CD14-positive monocyte (primary cell): ENCODE measurements around the gene SIGLEC5. TPM values are rescaled to one million over a fixed set of nuclear protein-coding genes. Genes with fewer than 3 reads are reported as not detected.
A peak's percentile ranks its signal among the peaks of the same experiment; 100 is the strongest.
"Not testable (repeated sequence)": the region's sequence is repeated elsewhere in the genome, so short reads cannot be mapped to it uniquely, and the experiment has no call there.

ENCODE experiments used
- DNase-seq, 3 donors: peaks; one replicate each; pipeline ENCODE4 v3.0.0-alpha.2; 2011 to 2022
- H2AFZ ChIP-seq: 2 replicates; pipeline ENCODE4 v1.6.0; 2012; ENCODE audit warnings: mild to moderate bottlenecking, low read depth, low read length, inconsistent platforms; ENCODE audit not compliant: insufficient read depth, poor library complexity, severe bottlenecking
- H3K27ac ChIP-seq, 2 donors: 1 replicate in 1 of 2; 2 replicates in 1 of 2; pipeline ENCODE4 v1.5.1; 2012 to 2013; ENCODE audit warnings: low read length in 2 of 2, control low read depth in 1 of 2, inconsistent platforms in 1 of 2, low read depth in 1 of 2, mild to moderate bottlenecking in 1 of 2
- H3K27me3 ChIP-seq, 2 donors: one replicate each; pipeline versions ENCODE4 v1.6.0 to v1.6.1; 2011 to 2013; ENCODE audit warnings: low read length in 2 of 2; ENCODE audit not compliant: control insufficient read depth in 2 of 2, insufficient read depth in 2 of 2
- H3K36me3 ChIP-seq, 2 donors: replicated peaks in 1 of 2; 1 replicate in 1 of 2; 2 replicates in 1 of 2; pipeline versions ENCODE4 v1.5.1 to v1.6.1; 2012 to 2013; ENCODE audit warnings: low read length in 2 of 2, control low read depth in 1 of 2, inconsistent platforms in 1 of 2, mild to moderate bottlenecking in 1 of 2; ENCODE audit not compliant: insufficient read depth in 2 of 2, control insufficient read depth in 1 of 2
- H3K4me1 ChIP-seq, 2 donors: 1 replicate in 1 of 2; 2 replicates in 1 of 2; pipeline versions ENCODE4 v1.5.1 to v1.6.1; 2012 to 2013; ENCODE audit warnings: low read length in 2 of 2, control low read depth in 1 of 2, inconsistent platforms in 1 of 2, mild to moderate bottlenecking in 1 of 2, moderate library complexity in 1 of 2; ENCODE audit not compliant: insufficient read depth in 2 of 2, control insufficient read depth in 1 of 2
- H3K4me2 ChIP-seq: replicated peaks from 2 replicates; pipeline ENCODE3; 2012; ENCODE audit warnings: low read length, moderate library complexity, mild to moderate bottlenecking; ENCODE audit not compliant: poor library complexity, severe bottlenecking; ENCODE audit errors: extremely low read depth
- H3K4me3 ChIP-seq, 3 experiments: fragments of 200-600 bp in 1 of 3; sonication (generic) in 1 of 3; replicated peaks in 1 of 3; 1 replicate in 2 of 3; 2 replicates in 1 of 3; pipeline ENCODE4 v1.5.1; 2011 to 2013; ENCODE audit warnings: low read length in 3 of 3, mild to moderate bottlenecking in 3 of 3, control low read depth in 2 of 3, low read depth in 2 of 3, inconsistent platforms in 1 of 3, moderate library complexity in 1 of 3
- H3K79me2 ChIP-seq: 2 replicates; pipeline ENCODE4 v1.6.0; 2012; ENCODE audit warnings: mild to moderate bottlenecking, control low read depth, inconsistent platforms, low read length, moderate library complexity; ENCODE audit not compliant: insufficient read depth
- H3K9ac ChIP-seq: 2 replicates; pipeline ENCODE4 v1.6.0; 2017; ENCODE audit warnings: low read length, mild to moderate bottlenecking; ENCODE audit not compliant: insufficient read depth, poor library complexity, severe bottlenecking
- H3K9me3 ChIP-seq, 2 donors: replicated peaks in 1 of 2; 1 replicate in 1 of 2; 2 replicates in 1 of 2; pipeline versions ENCODE4 v1.5.1 to v1.6.1; 2012 to 2013; ENCODE audit warnings: low read length in 2 of 2, control low read depth in 1 of 2; ENCODE audit not compliant: control insufficient read depth in 1 of 2, insufficient read depth in 1 of 2
- H4K20me1 ChIP-seq: 2 replicates; pipeline ENCODE4 v1.6.0; 2012; ENCODE audit warnings: mild to moderate bottlenecking, low read length, control low read depth, moderate library complexity; ENCODE audit not compliant: insufficient read depth
- H3K27ac Mint-ChIP-seq, 7 donors: one replicate each; pipeline ENCODE4 v1.8.0; 2020; ENCODE audit warnings: mild to moderate bottlenecking in 7 of 7, mixed read lengths in 7 of 7, moderate library complexity in 6 of 7, inconsistent platforms in 2 of 7
- H3K27me3 Mint-ChIP-seq, 3 donors: one replicate each; pipeline ENCODE4 v1.8.0; 2021 to 2022; ENCODE audit warnings: low read depth in 3 of 3, mild to moderate bottlenecking in 3 of 3, mixed read lengths in 3 of 3, moderate library complexity in 3 of 3, inconsistent platforms in 1 of 3
- H3K36me3 Mint-ChIP-seq, 2 donors: one replicate each; pipeline ENCODE4 v1.8.0; 2020; ENCODE audit warnings: mixed read lengths in 2 of 2, inconsistent platforms in 1 of 2, mild to moderate bottlenecking in 1 of 2
- H3K4me1 Mint-ChIP-seq: one replicate; pipeline ENCODE4 v1.8.0; 2020; ENCODE audit warnings: mild to moderate bottlenecking, mixed read lengths
- H3K4me3 Mint-ChIP-seq, 2 donors: one replicate each; pipeline ENCODE4 v1.8.0; 2020; ENCODE audit warnings: mild to moderate bottlenecking in 2 of 2, mixed read lengths in 2 of 2, moderate library complexity in 1 of 2
- H3K9me3 Mint-ChIP-seq, 7 donors: one replicate each; pipeline ENCODE4 v1.8.0; 2020 to 2022; ENCODE audit warnings: mixed read lengths in 7 of 7, mild to moderate bottlenecking in 6 of 7, moderate library complexity in 6 of 7, inconsistent platforms in 2 of 7
- WGBS: methylation state at CpG from one replicate; pipeline ENCODE4 v1.1.5; 2013; ENCODE audit warnings: missing lambda C conversion rate; ENCODE audit not compliant: insufficient coverage; 5-methylcytosine and 5-hydroxymethylcytosine counted together
- intact Hi-C, 2 donors: fragments of 100-400 bp; cut with micrococcal nuclease; formaldehyde crosslinking; loops; one replicate each; pipeline versions ENCODE4 v1.15.0 to v1.15.1; 2023
- polyA plus RNA-seq, 3 donors: library from polyadenylated mRNA; depleted of rRNA in 1 of 3; unstranded in 2 of 3; stranded (reverse) in 1 of 3; fragments of 300-500 nt in 2 of 3; fragments of >200 nt in 1 of 3; fragmentation: Illumina TruSeq in 2 of 3; gene quantifications; 1 replicate in 2 of 3; 2 replicates in 1 of 3; pipeline ENCODE4 v1.2.3, GENCODE V29; 2012 to 2021
- TF ChIP-seq, protein P1 (sequence below): fragments of 200-600 bp; IDR thresholded peaks from one replicate; pipeline ENCODE4 v1.8.0; 2022; ENCODE audit warnings: antibody characterized with exemption, mild to moderate bottlenecking

The SIGLEC5 gene
- polyA plus RNA-seq, 3 donors = 10.2 to 12.6 TPM; not detected in 1

DNA sequence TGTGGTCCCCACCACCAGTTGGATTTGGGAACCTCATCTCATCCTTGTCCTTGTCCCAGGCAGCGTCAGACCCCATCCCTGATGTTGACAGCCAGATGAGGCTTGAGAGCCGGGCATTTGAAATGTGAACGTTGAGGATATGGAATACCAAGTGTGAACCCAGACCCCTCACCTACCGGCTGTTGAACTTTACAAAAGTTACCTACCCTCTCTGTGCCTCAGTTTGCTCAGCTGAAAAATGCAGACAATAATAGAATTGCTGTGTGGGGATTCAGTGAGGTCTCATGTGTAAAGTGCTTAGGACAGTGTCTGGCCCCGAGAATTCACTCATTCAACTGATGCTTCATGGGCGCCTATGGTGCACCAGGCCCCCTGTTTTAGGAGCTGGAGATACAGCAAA is 17.1 kb upstream of the SIGLEC5 start:
- no peaks in the 10 kb centered on the region for H3K9me3 ChIP-seq
- H3K4me1 ChIP-seq = peaks cover 78 to 80% of the 10 kb centered on the region in 2 donors
- no peak for DNase-seq
- H3K27me3 Mint-ChIP-seq = peaks cover 0 to 7% (median 6%) of the 10 kb centered on the region in 3 donors
- no peaks in the 10 kb centered on the region for H3K27me3 ChIP-seq
- H3K36me3 Mint-ChIP-seq = peaks cover 25 to 36% of the 10 kb centered on the region in 2 donors
- H3K4me3 ChIP-seq = peak overlapping the region in 1 of 3 experiments; percentile 50
- no peak overlapping the region for H2AFZ ChIP-seq
- WGBS = 100% methylated on average over 2 of the region's 6 CpGs
- peaks cover 36% of the 10 kb centered on the region for H3K79me2 ChIP-seq
- H3K9ac ChIP-seq = no peak overlapping the region
- H3K4me2 ChIP-seq = peak overlapping the region; percentile 48
- peaks cover 27% of the 10 kb centered on the region for H4K20me1 ChIP-seq
- peaks cover 0 to 2% (median 0%) of the 10 kb centered on the region in 7 donors for H3K9me3 Mint-ChIP-seq
- TF ChIP-seq, protein P1, sequence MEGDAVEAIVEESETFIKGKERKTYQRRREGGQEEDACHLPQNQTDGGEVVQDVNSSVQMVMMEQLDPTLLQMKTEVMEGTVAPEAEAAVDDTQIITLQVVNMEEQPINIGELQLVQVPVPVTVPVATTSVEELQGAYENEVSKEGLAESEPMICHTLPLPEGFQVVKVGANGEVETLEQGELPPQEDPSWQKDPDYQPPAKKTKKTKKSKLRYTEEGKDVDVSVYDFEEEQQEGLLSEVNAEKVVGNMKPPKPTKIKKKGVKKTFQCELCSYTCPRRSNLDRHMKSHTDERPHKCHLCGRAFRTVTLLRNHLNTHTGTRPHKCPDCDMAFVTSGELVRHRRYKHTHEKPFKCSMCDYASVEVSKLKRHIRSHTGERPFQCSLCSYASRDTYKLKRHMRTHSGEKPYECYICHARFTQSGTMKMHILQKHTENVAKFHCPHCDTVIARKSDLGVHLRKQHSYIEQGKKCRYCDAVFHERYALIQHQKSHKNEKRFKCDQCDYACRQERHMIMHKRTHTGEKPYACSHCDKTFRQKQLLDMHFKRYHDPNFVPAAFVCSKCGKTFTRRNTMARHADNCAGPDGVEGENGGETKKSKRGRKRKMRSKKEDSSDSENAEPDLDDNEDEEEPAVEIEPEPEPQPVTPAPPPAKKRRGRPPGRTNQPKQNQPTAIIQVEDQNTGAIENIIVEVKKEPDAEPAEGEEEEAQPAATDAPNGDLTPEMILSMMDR = no peak
- peaks cover 83% of the 10 kb centered on the region for H3K4me1 Mint-ChIP-seq
- peak overlapping the region; percentile 64 to 84 for H3K4me3 Mint-ChIP-seq
- H3K27ac ChIP-seq = peak overlapping the region; percentile 64 to 91
- H3K27ac Mint-ChIP-seq = peak overlapping the region; percentile 89 to 98 (median 94)
- intact Hi-C loops = no loop called here
- peaks cover 20 to 22% of the 10 kb centered on the region in 2 donors for H3K36me3 ChIP-seq

DNA sequence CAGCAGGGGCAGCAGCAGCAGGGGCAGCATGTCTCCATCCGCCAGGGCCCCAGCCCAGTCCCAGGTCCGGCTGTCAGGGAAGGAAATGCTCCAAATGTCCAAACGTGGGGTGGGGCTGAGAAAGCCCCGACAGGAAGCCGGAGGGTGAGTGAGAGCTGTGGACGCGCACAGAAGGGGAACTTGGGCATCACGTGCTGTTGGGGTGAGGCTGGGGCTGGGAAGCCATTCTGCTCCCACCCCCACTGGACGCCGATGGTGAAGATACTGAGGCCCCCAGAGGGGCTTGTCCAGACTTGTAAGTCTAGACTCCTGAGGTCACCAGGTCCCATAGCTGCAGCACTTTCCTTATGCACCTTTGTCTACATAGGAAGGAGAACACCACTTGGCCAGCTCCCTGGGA is 16.5 kb upstream of the SIGLEC5 start, which contains the start of gene SIGLEC14:
TSS of gene SIGLEC14 (minus strand) at position 96 of the 400 bp plus-strand sequence. CDS start at position 30, 66 bp downstream.
- Histone ChIP-seq H3K36me3 (peaks cover 20 to 27% of the 10 kb centered on the region in 2 donors), H3K4me1 (peaks cover 78 to 79% of the 10 kb centered on the region in 2 donors), H3K4me3 (peak within 1 kb of the TSS; percentile 46 to 81 (median 78)), H4K20me1 (peaks cover 32% of the 10 kb centered on the region), H3K9ac (peak within 1 kb of the TSS; percentile 53), H3K79me2 (peaks cover 41% of the 10 kb centered on the region), H3K4me2 (peak within 1 kb of the TSS; percentile 84), H3K27ac (peak within 1 kb of the TSS; percentile 79 to 91)
- peak in 2 of 3 donors; percentile 53 to 64 for DNase-seq
- H3K27me3 Mint-ChIP-seq, H3K9me3 Mint-ChIP-seq, H3K9me3 ChIP-seq, H3K27me3 ChIP-seq, H2AFZ ChIP-seq, intact Hi-C loops: not testable (repeated sequence)
- peaks cover 29 to 42% of the 10 kb centered on the region in 2 donors for H3K36me3 Mint-ChIP-seq
- H3K4me3 Mint-ChIP-seq = peak within 1 kb of the TSS; percentile 82 to 99
- H3K27ac Mint-ChIP-seq = peak within 1 kb of the TSS; percentile 91 to 98 (median 94)
- WGBS = 0% methylated on average over 2 of the region's 10 CpGs
- H3K4me1 Mint-ChIP-seq = peaks cover 83% of the 10 kb centered on the region
